ENCODE results near the gene CLEC2D. TPM values are rescaled to one million over a fixed set of nuclear protein-coding genes. Genes with fewer than 3 reads are reported as not detected.

Gene CLEC2D
- total RNA-seq, 1 donor from 2014 or later: 13.5 TPM

- TF ChIP-seq CTCF (IDR thresholded peaks at IDR 0.05) (no peak), POLR2A (IDR thresholded peaks at IDR 0.05) (no peak), POLR2AphosphoS5 (IDR thresholded peaks at IDR 0.05; ENCODE audit: insufficient read depth in 1 of 2, low read depth in 1 of 2) (no peak)
- intact Hi-C loops (cut with DNase I): no loop called here
- no peaks in the 10 kb centered on the region for H3K27me3 ChIP-seq
Observed at GRCh38 chr12:9725213-9725870, 55.8 kb downstream of the CLEC2D start.

GRCh38 chr12:9727813-9728212 lies 58.3 kb downstream of the CLEC2D start:
- Histone ChIP-seq H3K4me1 (no peaks in the 10 kb centered on the region), H3K36me3 (no peaks in the 10 kb centered on the region), H3K27ac (no peak overlapping the region), H3K27me3 (no peaks in the 10 kb centered on the region), H3K4me3 (no peak overlapping the region), H3K9me3 (no peaks in the 10 kb centered on the region)
- intact Hi-C loops (cut with DNase I): no loop called here
- DNase-seq (ENCODE audit: extremely low spot score in 2 of 2): no peak
- TF ChIP-seq CTCF (IDR thresholded peaks at IDR 0.05): no peak
- no peak for TF ChIP-seq POLR2A (IDR thresholded peaks at IDR 0.05)
- TF ChIP-seq POLR2AphosphoS5 (IDR thresholded peaks at IDR 0.05; ENCODE audit: insufficient read depth in 1 of 2, low read depth in 1 of 2): no peak

More at GRCh38 chr12:9725213-9725870, 55.8 kb downstream of the CLEC2D start:
- DNase-seq (ENCODE audit: extremely low spot score in 2 of 2): no peak
- H3K9me3 ChIP-seq: no peaks in the 10 kb centered on the region
- no peak overlapping the region for H3K27ac ChIP-seq
- peaks cover 10% of the 10 kb centered on the region for H3K4me1 ChIP-seq
- no peak overlapping the region for H3K4me3 ChIP-seq
- H3K36me3 ChIP-seq: no peaks in the 10 kb centered on the region

GRCh38 chr12:9729082-9729481 lies 59.6 kb downstream of the CLEC2D start:
- intact Hi-C loops (cut with DNase I): no loop called here
- no peak overlapping the region for H3K27ac ChIP-seq
- no peaks in the 10 kb centered on the region for H3K9me3 ChIP-seq
- H3K36me3 ChIP-seq: no peaks in the 10 kb centered on the region
- TF ChIP-seq CTCF (IDR thresholded peaks at IDR 0.05) (no peak), POLR2AphosphoS5 (IDR thresholded peaks at IDR 0.05; ENCODE audit: insufficient read depth in 1 of 2, low read depth in 1 of 2) (no peak), POLR2A (IDR thresholded peaks at IDR 0.05) (no peak)
- no peak for DNase-seq (ENCODE audit: extremely low spot score in 2 of 2)
- no peaks in the 10 kb centered on the region for H3K27me3 ChIP-seq
- no peaks in the 10 kb centered on the region for H3K4me1 ChIP-seq
- H3K4me3 ChIP-seq: no peak overlapping the region

DNA sequence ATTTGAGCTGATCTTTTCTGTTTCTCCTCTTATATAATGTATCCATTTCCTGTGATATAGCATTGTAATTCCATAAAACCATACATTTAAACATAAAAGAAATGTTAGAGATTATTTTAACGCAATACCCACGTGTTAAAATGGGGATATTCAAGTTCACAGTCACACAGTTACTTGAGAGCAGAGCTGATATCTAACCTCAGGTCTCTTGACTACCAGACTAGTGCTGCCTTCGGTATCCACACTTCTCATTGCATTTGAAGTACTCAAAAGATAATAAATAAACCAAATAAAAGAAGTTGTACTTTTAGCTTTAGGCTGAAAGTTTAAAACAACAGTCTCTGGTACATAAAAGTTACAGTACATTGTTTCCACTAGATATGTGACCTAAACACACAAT lies 60.5 kb downstream of the CLEC2D start:
- no peak for TF ChIP-seq POLR2AphosphoS5 (IDR thresholded peaks at IDR 0.05; ENCODE audit: insufficient read depth in 1 of 2, low read depth in 1 of 2)
- no peak for TF ChIP-seq CTCF (IDR thresholded peaks at IDR 0.05)
- no peak for TF ChIP-seq POLR2A (IDR thresholded peaks at IDR 0.05)
- no peak for DNase-seq (ENCODE audit: extremely low spot score in 2 of 2)
- Histone ChIP-seq H3K9me3 (no peaks in the 10 kb centered on the region), H3K4me3 (no peak overlapping the region), H3K27me3 (no peaks in the 10 kb centered on the region), H3K27ac (no peak overlapping the region), H3K36me3 (no peaks in the 10 kb centered on the region), H3K4me1 (no peaks in the 10 kb centered on the region)
- intact Hi-C loops (cut with DNase I): no loop called here

DNA sequence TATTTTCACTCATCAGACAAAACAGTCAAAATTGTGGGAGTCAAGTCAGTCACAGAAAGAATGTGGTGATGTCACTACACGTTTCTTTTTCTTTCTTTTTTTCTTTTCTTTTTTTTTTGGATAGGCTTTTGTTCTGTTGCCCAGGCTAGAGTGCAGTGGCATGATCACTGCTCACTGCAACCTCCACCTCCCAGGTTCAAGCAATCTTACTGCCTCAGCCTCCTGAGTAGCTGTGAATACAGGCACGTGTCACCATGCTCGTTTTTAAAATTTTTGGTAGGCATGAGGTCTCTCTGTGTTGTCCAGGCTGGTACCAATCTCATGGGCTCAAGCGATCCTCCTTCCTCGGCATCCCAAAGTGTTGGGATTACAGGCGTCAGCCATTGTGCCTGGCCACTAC lies 61.1 kb downstream of the CLEC2D start:
- Histone ChIP-seq H3K36me3 (no peaks in the 10 kb centered on the region), H3K27ac (no peak overlapping the region), H3K27me3 (no peaks in the 10 kb centered on the region), H3K9me3 (no peaks in the 10 kb centered on the region), H3K4me3 (no peak overlapping the region), H3K4me1 (no peaks in the 10 kb centered on the region)
- DNase-seq (ENCODE audit: extremely low spot score in 2 of 2): no peak
- TF ChIP-seq CTCF (IDR thresholded peaks at IDR 0.05): no peak
- intact Hi-C loops (cut with DNase I): no loop called here

All from vagina (tissue), 2 donors.